ENCODE data around the gene PLCL2.
"Not testable (repeated sequence)": the region's sequence is repeated elsewhere in the genome, so short reads cannot be mapped to it uniquely, and the experiment has no call there.

The PLCL2 gene

GRCh38 chr3:16917980-16918682 is 33.4 kb downstream of the PLCL2 start:
- DNase-seq: no peak

- no peak for DNase-seq
Observed at GRCh38 chr3:16918683-16919025, 33.9 kb downstream of the PLCL2 start.

GRCh38 chr3:16923112-16923511 is 38.4 kb downstream of the PLCL2 start:
- DNase-seq: no peak

- DNase-seq: peak; percentile 7
Observed at GRCh38 chr3:16927485-16927884, 42.7 kb downstream of the PLCL2 start.

GRCh38 chr3:16928386-16929132 is 43.8 kb downstream of the PLCL2 start:
- DNase-seq: no peak

GRCh38 chr3:16929311-16929710 is 44.6 kb downstream of the PLCL2 start:
- no peak for DNase-seq

- no peak for DNase-seq
Observed at GRCh38 chr3:16932877-16933276, 48.1 kb downstream of the PLCL2 start.

- DNase-seq: peak; percentile 89
Observed at GRCh38 chr3:16935781-16936180, 51.0 kb downstream of the PLCL2 start.

GRCh38 chr3:16936233-16936632 is 51.5 kb downstream of the PLCL2 start:
- DNase-seq: peak; percentile 96

- DNase-seq: no peak
Observed at GRCh38 chr3:16936676-16937230, 52.0 kb downstream of the PLCL2 start.

- no peak for DNase-seq
Observed at GRCh38 chr3:16937326-16937845, 52.6 kb downstream of the PLCL2 start.

- no peak for DNase-seq
Observed at GRCh38 chr3:16940769-16941700, 56.3 kb downstream of the PLCL2 start.

- no peak for DNase-seq
Observed at GRCh38 chr3:16942955-16943354, 58.2 kb downstream of the PLCL2 start.

GRCh38 chr3:16943857-16944256 is 59.1 kb downstream of the PLCL2 start:
- DNase-seq: no peak

- DNase-seq: no peak
Observed at GRCh38 chr3:16944356-16944755, 59.6 kb downstream of the PLCL2 start.

- no peak for DNase-seq
Observed at GRCh38 chr3:16945330-16945729, 60.6 kb downstream of the PLCL2 start.

GRCh38 chr3:16950282-16950681 is 65.5 kb downstream of the PLCL2 start:
- no peak for DNase-seq

GRCh38 chr3:16950845-16951244 is 66.1 kb downstream of the PLCL2 start:
- DNase-seq: no peak

GRCh38 chr3:16957852-16958251 is 73.1 kb downstream of the PLCL2 start:
- not testable (repeated sequence) for DNase-seq

- no peak for DNase-seq
Observed at GRCh38 chr3:16960125-16960524, 75.4 kb downstream of the PLCL2 start.

GRCh38 chr3:16961621-16962205 is 77.0 kb downstream of the PLCL2 start:
- no peak for DNase-seq

- DNase-seq: no peak
Observed at GRCh38 chr3:16975083-16975482, 90.3 kb downstream of the PLCL2 start.
